Islet of Langerhans (tissue), 1 donor: Measurements from ENCODE around the gene CAPZB.
"Not testable (repeated sequence)": the region's sequence is repeated elsewhere in the genome, so short reads cannot be mapped to it uniquely, and the experiment has no call there.

Source experiments
- FAIRE-seq: peaks from one replicate; lab custom pipeline; 2011; peaks lifted over from hg19 to GRCh38; lab: Jason Lieb, UNC

CAPZB gene

GRCh38 chr1:19497443-19497842, 12.1 kb upstream of the CAPZB start:
- not testable (repeated sequence) for FAIRE-seq

- FAIRE-seq: no peak
Measured at GRCh38 chr1:19496527-19496874, 11.2 kb upstream of the CAPZB start.

GRCh38 chr1:19495799-19496526, 10.6 kb upstream of the CAPZB start:
- FAIRE-seq: no peak

- FAIRE-seq: no peak
Measured at GRCh38 chr1:19495000-19495656, 9.8 kb upstream of the CAPZB start.

GRCh38 chr1:19493547-19493946, 8.2 kb upstream of the CAPZB start:
- FAIRE-seq: no peak

- FAIRE-seq: no peak
Measured at GRCh38 chr1:19489996-19490395, 4.7 kb upstream of the CAPZB start.

- no peak for FAIRE-seq
Measured at GRCh38 chr1:19488136-19488535, 2.8 kb upstream of the CAPZB start.

- FAIRE-seq: no peak
Measured at GRCh38 chr1:19484798-19485361, 459 bp downstream of the CAPZB start.

- FAIRE-seq: no peak
Measured at GRCh38 chr1:19484338-19484797, 971 bp downstream of the CAPZB start.

- FAIRE-seq: no peak
Measured at GRCh38 chr1:19483691-19484090, 1.6 kb downstream of the CAPZB start.

- FAIRE-seq: no peak
Measured at GRCh38 chr1:19483261-19483660, 2.1 kb downstream of the CAPZB start.

- no peak for FAIRE-seq
Measured at GRCh38 chr1:19481826-19482398, 3.4 kb downstream of the CAPZB start.

GRCh38 chr1:19480282-19480681, 5.1 kb downstream of the CAPZB start:
- FAIRE-seq: no peak

- no peak for FAIRE-seq
Measured at GRCh38 chr1:19479351-19480120, 5.8 kb downstream of the CAPZB start.

- no peak for FAIRE-seq
Measured at GRCh38 chr1:19478322-19478721, 7.0 kb downstream of the CAPZB start.

GRCh38 chr1:19477284-19478249, 7.8 kb downstream of the CAPZB start:
- no peak for FAIRE-seq

GRCh38 chr1:19476450-19477190, 8.7 kb downstream of the CAPZB start:
- no peak for FAIRE-seq

- FAIRE-seq: no peak
Measured at GRCh38 chr1:19475296-19475695, 10.0 kb downstream of the CAPZB start.

GRCh38 chr1:19472174-19472573, 13.2 kb downstream of the CAPZB start:
- no peak for FAIRE-seq

- FAIRE-seq: no peak
Measured at GRCh38 chr1:19469004-19469403, 16.3 kb downstream of the CAPZB start.
